SK-N-SH (cell line): ENCODE data around the gene MEP1A.

Experiments
- CTCF ChIP-seq: fragments of 200-600 bp; sonication (generic); IDR thresholded peaks from 2 replicates; pipeline ENCODE4 v1.6.1; 2017; ENCODE audit warnings: antibody characterized with exemption, mild to moderate bottlenecking, moderate library complexity
- MXI1 ChIP-seq: IDR thresholded peaks from 2 replicates; pipeline ENCODE4 v1.6.1; 2012; ENCODE audit warnings: mild to moderate bottlenecking, low read depth, low read length, improper control_type of control experiment
- NFIC ChIP-seq: IDR thresholded peaks from 2 replicates; pipeline ENCODE4 v1.4.0; 2012; ENCODE audit warnings: borderline replicate concordance
- TCF12 ChIP-seq: IDR thresholded peaks from 2 replicates; pipeline ENCODE4 v1.4.0; 2012

DNA sequence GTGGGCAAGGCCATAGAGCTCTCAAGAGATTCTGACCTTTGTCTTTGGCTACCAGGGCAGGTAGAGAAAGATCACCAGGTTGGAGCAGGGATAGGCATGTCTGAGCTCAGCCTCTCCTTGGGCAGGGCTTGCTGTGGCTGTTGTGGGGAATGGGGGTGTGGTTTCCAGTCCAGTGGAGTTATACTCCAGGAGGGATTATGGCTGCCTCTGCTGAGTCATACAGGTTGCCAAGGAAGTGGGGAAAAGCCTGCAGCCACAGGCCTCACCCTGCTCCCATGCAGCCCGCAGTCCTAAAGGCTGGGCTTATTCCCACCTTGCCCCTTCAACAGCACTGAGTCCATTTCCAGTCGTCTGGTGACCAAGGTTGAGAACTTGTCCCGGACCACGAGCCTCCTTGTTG is 21.9 kb downstream of the MEP1A start:
- TF ChIP-seq CTCF (no peak), NFIC (no peak), TCF12 (no peak), MXI1 (no peak)
